ENCODE measurements around the gene CEP170B.
A peak's percentile ranks its signal among the peaks of the same experiment; 100 is the strongest.
"Not testable (repeated sequence)": the region's sequence is repeated elsewhere in the genome, so short reads cannot be mapped to it uniquely, and the experiment has no call there.

The CEP170B gene

GRCh38 chr14:104892531-104893434, 27.7 kb downstream of the CEP170B start:
- no peak for DNase-seq

- no peak for DNase-seq
Measured at GRCh38 chr14:104893435-104894207, 28.6 kb downstream of the CEP170B start.

GRCh38 chr14:104894331-104895206, 29.5 kb downstream of the CEP170B start:
- no peak for DNase-seq

DNA sequence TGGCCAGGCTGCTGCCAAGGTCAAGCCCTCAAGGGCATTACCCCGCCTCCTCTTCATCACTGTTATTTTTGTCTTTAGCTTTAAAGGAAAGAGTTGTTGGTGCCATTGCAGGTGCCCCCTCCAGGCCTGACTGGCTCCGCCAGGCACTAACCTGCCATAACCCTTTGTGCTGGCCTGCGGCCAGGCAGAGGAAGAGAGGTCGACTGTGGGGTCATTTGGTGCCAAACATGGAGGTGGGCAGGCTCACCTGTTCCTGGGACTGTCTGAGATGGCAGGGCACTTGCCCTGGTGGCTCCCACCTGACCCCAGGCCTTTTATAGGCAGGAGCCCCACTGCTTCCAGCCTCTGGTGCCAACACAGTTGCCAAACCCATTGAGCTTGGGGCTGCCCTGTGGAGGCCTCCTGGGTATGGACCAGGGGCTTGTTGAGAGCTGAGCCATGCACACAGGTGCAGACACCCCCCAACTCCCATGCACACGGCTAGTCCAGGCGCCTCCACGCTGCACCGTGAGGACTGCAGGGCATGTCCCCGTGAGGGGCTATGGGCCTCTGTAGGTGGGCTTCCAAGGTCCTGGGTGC, 30.2 kb downstream of the CEP170B start:
- DNase-seq: no peak

DNA sequence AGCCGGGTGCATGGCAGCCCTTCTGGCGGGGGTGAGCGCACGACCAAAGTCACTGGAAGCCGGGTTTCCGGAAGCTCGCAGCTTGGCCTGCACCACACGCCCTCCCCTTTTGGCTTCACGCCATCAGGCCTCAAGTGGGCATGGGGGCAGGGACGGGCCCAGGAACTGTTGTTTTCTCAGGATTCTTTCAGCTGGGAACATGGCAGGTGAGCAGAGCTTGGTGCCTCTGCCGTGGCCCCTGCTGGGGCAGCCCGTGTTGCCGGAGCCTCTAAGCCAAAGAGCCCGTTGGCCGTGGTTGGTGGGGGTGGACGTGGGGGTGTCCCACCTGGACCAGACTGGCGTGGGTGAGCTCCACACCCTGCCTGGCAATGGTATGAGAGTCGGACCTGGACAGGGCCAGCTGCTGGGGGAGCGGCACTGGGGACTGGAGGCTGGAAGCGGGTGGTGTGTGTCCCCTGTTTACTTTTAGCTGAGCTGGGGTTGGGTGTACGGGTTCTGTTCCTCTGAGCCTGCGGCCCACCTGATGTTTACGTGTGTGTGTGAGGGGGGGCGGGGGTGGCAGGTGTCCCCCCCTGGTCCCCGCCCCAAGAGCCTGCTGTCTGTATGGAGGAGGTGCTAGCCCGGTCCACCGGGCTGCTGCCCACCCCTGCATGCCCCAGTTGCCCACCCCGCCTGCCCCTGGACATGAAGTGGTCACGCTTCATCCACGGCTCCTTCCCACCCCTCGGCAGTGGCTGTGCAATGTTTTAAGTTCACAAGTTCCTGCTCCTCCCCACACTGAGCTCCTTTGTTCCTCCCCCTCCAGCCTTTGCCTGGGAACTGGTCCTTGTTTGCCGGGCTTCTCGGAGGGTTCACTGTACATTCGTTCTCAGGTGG, 31.0 kb downstream of the CEP170B start:
- peak; percentile 82 for DNase-seq

- no peak for DNase-seq
Measured at GRCh38 chr14:104897330-104898194, 32.5 kb downstream of the CEP170B start.

GRCh38 chr14:104898195-104898558, 33.1 kb downstream of the CEP170B start:
- DNase-seq: no peak

DNA sequence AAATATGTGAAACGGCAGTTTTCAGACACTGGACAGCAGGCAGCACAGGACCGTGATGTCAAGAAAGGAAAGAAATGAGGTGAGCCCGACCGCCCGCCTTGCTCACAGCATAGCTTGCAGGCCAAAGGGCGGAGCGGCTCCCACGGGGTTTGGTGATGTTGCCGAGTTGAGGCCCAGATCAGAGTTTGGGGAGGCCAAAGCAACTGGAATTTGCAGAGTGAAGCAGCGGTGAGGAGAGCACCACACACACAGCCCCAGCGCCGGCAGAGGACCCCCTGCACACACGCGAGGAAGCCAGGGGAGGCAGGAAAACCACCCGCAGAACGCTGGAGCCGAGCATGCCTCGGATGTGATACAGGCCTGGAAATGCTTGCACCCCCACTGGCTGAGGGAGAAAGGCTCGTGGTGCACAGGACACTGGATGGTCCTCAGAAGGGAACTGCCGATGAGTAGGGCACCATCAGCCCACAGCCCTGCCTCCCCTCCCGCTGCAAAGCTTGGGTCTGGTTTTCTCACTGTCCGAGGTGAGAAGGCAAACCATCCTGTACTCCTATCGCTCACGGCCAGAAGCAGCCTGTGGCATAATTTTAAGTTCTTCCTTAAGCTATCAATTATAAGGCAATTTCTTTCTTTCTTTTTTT, 33.9 kb downstream of the CEP170B start:
- no peak for DNase-seq

DNA sequence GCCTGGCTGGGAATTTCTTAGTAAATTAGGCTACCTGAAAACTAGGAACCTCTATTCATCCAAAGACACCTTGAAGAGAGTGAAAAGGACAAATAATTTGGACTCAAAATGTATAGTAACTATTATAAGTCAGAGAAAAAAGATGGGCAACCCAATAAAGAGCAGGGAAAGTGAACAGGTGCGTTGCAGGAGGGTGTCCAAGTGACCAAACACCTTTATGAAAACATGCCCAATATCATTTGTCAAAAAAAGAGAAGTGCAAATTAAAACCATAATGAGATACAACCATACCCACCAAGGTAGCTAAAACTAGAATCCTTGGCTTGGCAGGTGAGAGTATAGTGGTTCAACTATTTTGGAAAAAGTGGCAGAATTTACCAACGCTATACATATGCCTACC, 34.7 kb downstream of the CEP170B start:
- no peak for DNase-seq

- DNase-seq: no peak
Measured at GRCh38 chr14:104900639-104901512, 35.8 kb downstream of the CEP170B start.

DNA sequence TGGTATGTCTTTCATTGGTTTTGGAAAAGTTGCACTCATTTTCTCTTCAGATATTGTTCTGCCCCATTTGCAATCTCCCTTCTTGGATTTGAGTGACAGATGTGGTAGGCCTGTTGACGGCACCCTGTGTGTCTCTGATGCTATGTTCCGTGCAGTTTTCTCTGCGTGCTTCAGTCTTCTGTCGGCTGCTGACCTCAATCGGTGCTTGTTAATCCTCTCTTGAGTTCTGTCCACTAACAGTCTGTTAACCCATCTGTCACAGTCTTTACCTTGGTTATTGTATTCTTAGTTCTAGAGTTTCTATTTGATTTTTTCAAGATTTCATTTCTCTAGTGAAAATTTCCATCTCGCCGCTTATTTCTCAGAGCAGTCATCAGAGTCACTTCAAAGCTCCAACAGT, 38.9 kb downstream of the CEP170B start:
- no peak for DNase-seq

DNA sequence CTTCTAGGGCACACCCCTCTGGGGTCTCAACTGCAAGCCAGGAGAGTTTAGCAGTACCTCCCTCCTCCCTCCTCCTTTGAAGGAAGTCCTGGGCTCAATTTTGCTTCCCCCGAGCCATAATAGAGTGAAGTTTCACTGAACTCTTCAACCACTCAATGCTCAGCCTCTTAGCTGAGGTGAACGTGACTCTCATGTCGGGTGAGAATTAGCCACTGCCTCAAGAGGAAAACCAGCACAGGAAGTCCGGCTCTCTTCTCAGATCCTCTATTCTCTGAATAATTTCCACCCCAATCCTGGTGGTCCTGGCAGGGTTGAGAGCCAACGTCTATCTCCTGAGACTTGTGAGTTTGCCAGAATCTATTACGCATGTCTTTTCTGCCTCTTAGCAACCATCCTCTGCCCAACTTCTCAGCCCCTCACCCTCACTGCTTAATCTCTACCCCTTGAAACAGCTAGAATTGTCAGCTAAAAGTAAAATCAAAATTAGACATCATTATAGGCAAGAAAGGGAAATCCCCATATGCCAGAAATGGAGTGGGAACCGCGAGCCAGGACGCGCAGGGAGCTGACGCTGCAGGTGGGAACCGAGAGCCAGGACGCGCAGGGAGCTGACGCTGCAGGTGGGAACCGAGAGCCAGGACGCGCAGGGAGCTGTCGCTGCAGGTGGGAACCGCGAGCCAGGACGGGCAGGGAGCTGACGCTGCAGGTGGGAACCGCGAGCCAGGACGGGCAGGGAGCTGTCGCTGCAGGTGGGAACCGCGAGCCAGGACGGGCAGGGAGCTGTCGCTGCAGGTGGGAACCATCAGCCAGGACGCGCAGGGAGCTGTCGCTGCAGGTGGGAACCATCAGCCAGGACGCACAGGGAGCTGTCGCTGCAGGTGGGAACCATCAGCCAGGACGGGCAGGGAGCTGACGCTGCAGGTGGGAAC, 39.8 kb downstream of the CEP170B start:
- not testable (repeated sequence) for DNase-seq

- DNase-seq: not testable (repeated sequence)
Measured at GRCh38 chr14:104905579-104905933, 40.5 kb downstream of the CEP170B start.

DNA sequence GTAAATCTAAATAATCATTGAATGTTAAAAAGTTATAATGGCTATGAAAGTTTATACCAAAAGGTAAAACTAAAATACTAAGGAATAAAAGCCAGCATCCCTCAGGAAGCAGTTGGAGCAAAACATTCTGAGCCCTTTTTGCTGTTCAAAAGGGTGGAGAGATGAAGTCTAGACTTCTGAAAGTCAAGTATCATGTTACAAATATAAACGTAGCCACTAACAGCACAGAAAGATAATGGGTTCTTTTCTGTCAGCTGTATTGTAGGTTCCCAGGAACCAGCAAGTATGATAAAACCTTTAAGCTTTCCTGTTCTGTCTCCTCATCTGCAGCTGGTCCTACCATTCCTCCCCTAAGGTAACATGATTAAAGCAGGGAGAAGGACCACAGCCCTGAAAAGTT, 43.2 kb downstream of the CEP170B start:
- no peak for DNase-seq

DNA sequence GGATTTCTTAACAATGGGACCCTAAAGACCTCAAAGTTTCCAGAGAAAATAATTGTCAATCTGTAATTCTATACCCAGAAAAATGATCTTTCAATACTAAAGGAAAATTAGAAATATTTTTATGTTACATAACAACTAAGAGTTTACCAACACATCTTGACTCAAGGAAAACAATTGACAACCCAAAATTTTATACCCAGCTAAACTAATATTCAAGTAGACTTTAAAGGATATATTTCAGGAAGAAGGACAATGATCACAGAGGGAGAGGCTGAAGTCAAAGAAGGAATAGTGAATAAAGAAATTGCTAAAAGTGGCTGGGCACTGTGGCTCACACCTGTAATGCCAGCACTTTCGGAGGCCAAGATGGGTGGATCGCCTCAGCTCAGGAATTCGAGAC, 47.0 kb downstream of the CEP170B start:
- DNase-seq: no peak

GRCh38 chr14:104913435-104913834, 48.4 kb downstream of the CEP170B start:
- DNase-seq: no peak

DNA sequence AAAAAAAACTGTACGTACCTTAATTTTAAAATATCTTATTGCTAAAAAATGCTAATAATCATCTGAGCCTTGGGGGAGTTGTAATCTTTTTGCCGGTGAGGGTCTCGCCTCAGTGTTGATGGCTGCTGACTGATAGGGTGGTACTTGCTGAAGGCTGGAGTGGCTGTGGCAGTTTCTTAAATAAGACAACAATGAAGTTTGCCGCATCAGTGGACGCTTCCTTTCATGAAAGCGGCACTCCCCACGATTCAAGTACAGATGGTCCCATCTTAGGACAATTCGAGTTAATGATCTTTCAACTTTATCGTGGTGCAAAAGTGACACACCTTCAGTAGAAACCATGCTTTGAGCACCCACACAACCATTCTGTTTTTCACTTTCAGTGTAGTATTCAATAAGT, 52.0 kb downstream of the CEP170B start:
- no peak for DNase-seq

GRCh38 chr14:104917993-104918392, 52.9 kb downstream of the CEP170B start:
- no peak for DNase-seq

Measured in SHP77 treated with DMSO at 0.1 percent for 48 hours (cell line).